Left lung (tissue), 10 donors: ENCODE measurements around the gene FAM131C. TPM values are rescaled to one million over a fixed set of nuclear protein-coding genes. Genes with fewer than 3 reads are reported as not detected.

Experiments used
- ATAC-seq: fragments of 200-7000 bp; cut with Tn5 transposase; one replicate; pipeline ENCODE4 v1.9.1; 2020; ENCODE audit warnings: moderate library complexity
- DNase-seq, 4 donors: peaks; one replicate each; pipeline ENCODE4 v3.0.0-alpha.2; 2013 to 2020
- H3K27ac ChIP-seq, 2 donors: fragments of 200-600 bp; sonication (generic) in 1 of 2; one replicate each; pipeline versions ENCODE4 v1.5.0 to v1.8.0; 2020 to 2021
- H3K27me3 ChIP-seq, 2 donors: fragments of 200-600 bp; sonication (generic) in 1 of 2; one replicate each; pipeline versions ENCODE4 v1.5.0 to v1.8.0; 2020 to 2021
- H3K36me3 ChIP-seq, 2 donors: fragments of 200-600 bp; sonication (generic) in 1 of 2; one replicate each; pipeline versions ENCODE4 v1.5.0 to v1.8.0; 2020 to 2021
- H3K4me1 ChIP-seq, 2 donors: fragments of 200-600 bp; one replicate each; pipeline ENCODE4 v1.8.0; 2021
- H3K4me3 ChIP-seq, 2 donors: fragments of 200-600 bp; sonication (generic) in 1 of 2; one replicate each; pipeline versions ENCODE4 v1.5.0 to v1.8.0; 2020 to 2021; ENCODE audit warnings: mild to moderate bottlenecking in 1 of 2
- H3K9me3 ChIP-seq, 2 donors: fragments of 200-600 bp; sonication (generic) in 1 of 2; one replicate each; pipeline versions ENCODE4 v1.5.0 to v1.8.0; 2020 to 2021
- intact Hi-C, 2 donors: fragments of 100-400 bp; cut with DNase I; formaldehyde crosslinking; loops; one replicate each; pipeline versions ENCODE4 v1.11.2 to v1.14.2; 2022
- polyA plus RNA-seq, 6 donors: library from polyadenylated mRNA; unstranded; fragments of 120-200 nt; gene quantifications; one replicate each; pipeline ENCODE4 v1.2.1, GENCODE V29; 2013; ENCODE audit not compliant: insufficient read length in 6 of 6
- total RNA-seq, 2 donors: library from RNA; stranded (reverse); fragmentation: NEBNext Ultra II Directional; extraction: Animal tissue kit (Norgen Biotek cat#: 25700); gene quantifications; one replicate each; pipeline ENCODE4 v1.2.1, GENCODE V29; 2021
- TF ChIP-seq, protein P1 (sequence below), 2 donors: fragments of 200-600 bp; sonication (generic) in 1 of 2; IDR thresholded peaks; one replicate each; pipeline versions ENCODE4 v1.5.0 to v1.8.0; 2021; ENCODE audit warnings: antibody characterized with exemption in 2 of 2
- donor health status: DM: no; HTN: yes; CAD: no.
- donor health status: DM: no; HTN: no; CAD: no.

Gene FAM131C
- total and polyA plus RNA-seq, 8 donors: 0.08 to 0.21 (median 0.17) TPM; not detected in 4

DNA sequence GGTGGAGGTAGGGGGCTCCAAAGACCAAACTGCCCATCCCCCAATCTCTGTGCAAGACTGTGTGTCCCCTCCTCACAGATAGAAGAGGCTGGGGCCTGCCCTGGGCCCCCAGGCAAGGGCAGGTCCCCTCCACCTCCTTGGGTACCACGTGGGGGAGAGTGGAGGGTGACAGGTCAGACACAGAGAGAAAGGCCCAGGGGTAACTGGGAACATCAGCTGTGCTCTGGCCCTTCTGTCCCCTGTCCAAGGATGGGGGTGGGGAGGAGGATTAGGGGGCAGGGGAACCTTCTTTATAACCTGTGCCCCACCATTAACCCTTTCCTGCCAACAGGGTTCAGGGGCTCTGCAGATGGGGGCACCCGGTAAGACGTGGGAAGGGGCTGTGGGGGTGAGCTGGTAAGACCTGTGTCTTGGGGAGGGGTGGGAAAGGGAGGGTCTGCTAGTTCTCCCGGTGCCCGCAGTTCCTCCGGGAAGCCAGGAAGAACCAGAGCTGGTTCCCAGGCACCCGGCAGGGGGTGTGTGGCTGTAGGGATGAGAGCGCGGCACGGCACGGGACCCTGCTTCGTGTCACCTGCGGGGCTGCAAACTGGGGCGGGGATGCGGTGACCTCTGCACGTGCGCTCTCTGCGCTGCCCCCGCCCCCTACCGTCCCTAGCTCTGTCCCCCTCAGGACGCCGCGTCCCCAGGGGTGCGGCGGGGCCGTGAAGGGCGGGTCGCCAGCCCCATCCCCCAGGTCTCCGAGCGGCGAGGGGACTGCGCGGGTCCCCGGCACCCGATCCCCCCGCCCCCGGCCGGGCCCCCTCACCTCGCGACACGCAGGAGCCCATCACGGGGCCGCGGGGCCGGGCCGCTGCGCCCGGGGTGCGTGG is 601 bp downstream of the FAM131C start:
- no peak overlapping the region for H3K4me3 ChIP-seq
- DNase-seq: no peak

DNA sequence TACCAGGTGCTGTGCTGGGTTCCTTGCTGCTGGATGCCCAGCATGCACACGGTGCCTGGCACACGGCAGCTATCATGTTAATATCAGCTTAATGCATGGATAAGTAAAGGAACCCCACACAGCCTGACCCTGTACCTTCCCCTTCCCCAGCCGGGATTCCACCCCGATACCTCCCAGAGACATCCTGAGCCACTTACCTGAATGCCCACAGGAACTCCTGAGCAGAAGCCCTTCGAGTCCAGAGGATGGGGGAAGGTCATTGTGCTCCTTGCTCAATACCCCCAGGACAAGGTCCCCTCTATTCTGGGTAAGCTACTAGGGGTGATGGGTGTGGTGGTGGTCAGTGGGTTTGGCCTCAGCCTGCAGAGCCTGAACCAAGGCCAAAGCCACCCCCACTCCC is 1.4 kb downstream of the FAM131C start:
- DNase-seq: no peak
- H3K4me1 ChIP-seq: peaks cover 6 to 8% of the 10 kb centered on the region in 2 donors
- ATAC-seq: no peak

More for the DNA sequence above, 601 bp downstream of the FAM131C start:
- TF ChIP-seq, protein P1, sequence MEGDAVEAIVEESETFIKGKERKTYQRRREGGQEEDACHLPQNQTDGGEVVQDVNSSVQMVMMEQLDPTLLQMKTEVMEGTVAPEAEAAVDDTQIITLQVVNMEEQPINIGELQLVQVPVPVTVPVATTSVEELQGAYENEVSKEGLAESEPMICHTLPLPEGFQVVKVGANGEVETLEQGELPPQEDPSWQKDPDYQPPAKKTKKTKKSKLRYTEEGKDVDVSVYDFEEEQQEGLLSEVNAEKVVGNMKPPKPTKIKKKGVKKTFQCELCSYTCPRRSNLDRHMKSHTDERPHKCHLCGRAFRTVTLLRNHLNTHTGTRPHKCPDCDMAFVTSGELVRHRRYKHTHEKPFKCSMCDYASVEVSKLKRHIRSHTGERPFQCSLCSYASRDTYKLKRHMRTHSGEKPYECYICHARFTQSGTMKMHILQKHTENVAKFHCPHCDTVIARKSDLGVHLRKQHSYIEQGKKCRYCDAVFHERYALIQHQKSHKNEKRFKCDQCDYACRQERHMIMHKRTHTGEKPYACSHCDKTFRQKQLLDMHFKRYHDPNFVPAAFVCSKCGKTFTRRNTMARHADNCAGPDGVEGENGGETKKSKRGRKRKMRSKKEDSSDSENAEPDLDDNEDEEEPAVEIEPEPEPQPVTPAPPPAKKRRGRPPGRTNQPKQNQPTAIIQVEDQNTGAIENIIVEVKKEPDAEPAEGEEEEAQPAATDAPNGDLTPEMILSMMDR (IDR thresholded peaks at IDR 0.05): no peak
- no peaks in the 10 kb centered on the region for H3K9me3 ChIP-seq
- peaks cover 6 to 39% of the 10 kb centered on the region in 2 donors for H3K27me3 ChIP-seq
- ATAC-seq: no peak
- peaks cover 6 to 8% of the 10 kb centered on the region in 2 donors for H3K4me1 ChIP-seq
- intact Hi-C loops: loop anchor here (5.0 to 10.0 kb wide), 3 partner anchors 122 to 292 kb away; partner anchors contain the start of gene SZRD1 (in 1 of the 2)
- no peak overlapping the region for H3K27ac ChIP-seq
- no peaks in the 10 kb centered on the region for H3K36me3 ChIP-seq

DNA sequence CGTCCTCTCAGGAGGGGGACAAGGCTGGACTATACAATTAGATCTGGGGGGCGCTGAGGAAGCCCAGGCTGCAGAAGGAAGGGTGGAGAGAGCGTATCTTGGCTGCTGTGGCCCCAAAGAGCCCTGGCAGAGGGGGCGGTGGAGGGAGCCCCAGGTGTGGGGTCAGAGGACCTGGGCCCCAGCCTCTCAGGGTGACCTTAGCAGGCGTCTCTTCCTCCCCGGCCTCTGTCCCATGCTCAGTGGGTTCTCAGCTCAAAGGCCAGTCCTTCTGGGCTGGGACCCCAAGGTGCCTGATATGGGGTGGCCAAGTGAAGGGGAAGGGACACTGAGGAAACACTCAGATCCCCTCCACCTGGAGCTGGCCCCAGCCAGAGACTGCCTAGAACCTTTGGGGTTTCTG is 1.8 kb downstream of the FAM131C start:
- TF ChIP-seq, protein P1 (IDR thresholded peaks at IDR 0.05): no peak
- ATAC-seq: no peak

More for the DNA sequence above, 1.4 kb downstream of the FAM131C start:
- H3K27ac ChIP-seq: no peak overlapping the region
- H3K36me3 ChIP-seq: no peaks in the 10 kb centered on the region
- no peaks in the 10 kb centered on the region for H3K9me3 ChIP-seq
- TF ChIP-seq, protein P1 (IDR thresholded peaks at IDR 0.05): no peak
- intact Hi-C loops: loop anchor here (5.0 to 10.0 kb wide), 3 partner anchors 123 to 293 kb away; partner anchors contain the start of gene SZRD1 (in 1 of the 2)
- peaks cover 6 to 39% of the 10 kb centered on the region in 2 donors for H3K27me3 ChIP-seq
- H3K4me3 ChIP-seq: no peak overlapping the region

DNA sequence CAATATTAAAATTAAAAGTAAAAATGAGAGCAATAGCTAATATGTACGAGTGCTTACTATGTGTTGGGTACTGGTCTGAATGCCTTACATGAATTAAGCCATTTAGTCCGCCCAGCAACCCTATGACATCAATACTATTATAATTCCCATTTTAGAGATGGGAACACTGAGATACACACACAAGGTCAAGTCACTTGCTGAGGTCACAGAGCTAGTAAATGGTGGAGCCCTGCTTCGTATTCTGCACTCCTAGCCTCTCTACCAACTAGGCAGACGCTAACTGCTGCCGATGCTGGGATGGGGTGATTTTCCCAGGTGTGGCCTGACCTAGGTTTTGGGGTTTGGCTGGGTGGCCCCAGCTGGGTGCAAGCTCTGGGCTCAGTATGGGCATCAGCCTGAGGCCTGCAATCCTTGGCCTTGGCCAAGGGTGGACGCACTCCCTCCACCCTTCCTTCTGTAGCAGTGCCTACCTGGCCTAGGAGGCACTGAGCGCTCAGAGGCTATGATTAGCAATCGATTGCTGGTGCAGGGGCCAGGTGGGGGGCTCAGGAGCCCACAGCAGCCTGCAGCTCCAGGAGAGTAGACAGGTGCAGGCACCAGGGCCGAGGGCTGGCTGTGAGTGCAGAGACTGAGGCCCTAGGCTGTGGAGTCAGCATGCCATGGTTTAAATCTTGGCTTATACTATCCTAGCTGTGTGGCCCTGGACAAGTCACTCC is 2.7 kb downstream of the FAM131C start:
- Histone ChIP-seq H3K4me3 (no peak overlapping the region), H3K4me1 (peaks cover 6 to 8% of the 10 kb centered on the region in 2 donors), H3K27me3 (peaks cover 6 to 39% of the 10 kb centered on the region in 2 donors), H3K9me3 (no peaks in the 10 kb centered on the region), H3K27ac (no peak overlapping the region), H3K36me3 (no peaks in the 10 kb centered on the region)
- TF ChIP-seq, protein P1 (IDR thresholded peaks at IDR 0.05): no peak
- intact Hi-C loops: loop anchor here (5.0 to 10.0 kb wide), 3 partner anchors 124 to 294 kb away; partner anchors contain the start of gene SZRD1 (in 1 of the 2)
- ATAC-seq (no peak), DNase-seq (no peak)

More for the DNA sequence above, 1.8 kb downstream of the FAM131C start:
- Histone ChIP-seq H3K27me3 (peaks cover 6 to 39% of the 10 kb centered on the region in 2 donors), H3K27ac (no peak overlapping the region), H3K36me3 (no peaks in the 10 kb centered on the region), H3K9me3 (no peaks in the 10 kb centered on the region), H3K4me3 (no peak overlapping the region), H3K4me1 (peaks cover 6 to 8% of the 10 kb centered on the region in 2 donors)
- DNase-seq: no peak
- intact Hi-C loops: loop anchor here (5.0 to 10.0 kb wide), 3 partner anchors 123 to 293 kb away; partner anchors contain the start of gene SZRD1 (in 1 of the 2)
